ENCODE results near the gene PLEKHA1. TPM values are rescaled to one million over a fixed set of nuclear protein-coding genes. Genes with fewer than 3 reads are reported as not detected.

The PLEKHA1 gene
- total RNA-seq, 1 donor, result 45.4 TPM

- Histone ChIP-seq H3K4me3 (ENCODE audit: low read length) (no peak overlapping the region), H3K27me3 (ENCODE audit: insufficient read depth, low read length) (no peaks in the 10 kb centered on the region)
Observed at GRCh38 chr10:122342293-122343134, 32.0 kb upstream of the PLEKHA1 start.

GRCh38 chr10:122343135-122343800 is 31.2 kb upstream of the PLEKHA1 start:
- Histone ChIP-seq H3K4me3 (ENCODE audit: low read length) (no peak overlapping the region), H3K4me1 (ENCODE audit: insufficient read depth, low read length) (no peaks in the 10 kb centered on the region), H3K27me3 (ENCODE audit: insufficient read depth, low read length) (no peaks in the 10 kb centered on the region), H3K9me3 (ENCODE audit: low read depth, low read length) (no peaks in the 10 kb centered on the region)

More at GRCh38 chr10:122342293-122343134, 32.0 kb upstream of the PLEKHA1 start:
- Histone ChIP-seq H3K4me1 (ENCODE audit: insufficient read depth, low read length) (no peaks in the 10 kb centered on the region), H3K9me3 (ENCODE audit: low read depth, low read length) (no peaks in the 10 kb centered on the region)

- H3K27me3 ChIP-seq (ENCODE audit: insufficient read depth, low read length), result no peaks in the 10 kb centered on the region
- no peak overlapping the region for H3K4me3 ChIP-seq (ENCODE audit: low read length)
- no peaks in the 10 kb centered on the region for H3K9me3 ChIP-seq (ENCODE audit: low read depth, low read length)
Observed at GRCh38 chr10:122343936-122344335, 30.6 kb upstream of the PLEKHA1 start.

GRCh38 chr10:122344741-122345258 is 29.7 kb upstream of the PLEKHA1 start:
- Histone ChIP-seq H3K27me3 (ENCODE audit: insufficient read depth, low read length) (no peaks in the 10 kb centered on the region), H3K4me1 (ENCODE audit: insufficient read depth, low read length) (no peaks in the 10 kb centered on the region), H3K9me3 (ENCODE audit: low read depth, low read length) (no peaks in the 10 kb centered on the region), H3K4me3 (ENCODE audit: low read length) (no peak overlapping the region)

More at GRCh38 chr10:122343936-122344335, 30.6 kb upstream of the PLEKHA1 start:
- no peaks in the 10 kb centered on the region for H3K4me1 ChIP-seq (ENCODE audit: insufficient read depth, low read length)

- H3K4me3 ChIP-seq (ENCODE audit: low read length), result no peak overlapping the region
- no peaks in the 10 kb centered on the region for H3K4me1 ChIP-seq (ENCODE audit: insufficient read depth, low read length)
- H3K9me3 ChIP-seq (ENCODE audit: low read depth, low read length), result no peaks in the 10 kb centered on the region
- no peaks in the 10 kb centered on the region for H3K27me3 ChIP-seq (ENCODE audit: insufficient read depth, low read length)
Observed at GRCh38 chr10:122346326-122346950, 28.1 kb upstream of the PLEKHA1 start.

GRCh38 chr10:122347170-122347841 is 27.2 kb upstream of the PLEKHA1 start:
- no peaks in the 10 kb centered on the region for H3K9me3 ChIP-seq (ENCODE audit: low read depth, low read length)
- H3K4me1 ChIP-seq (ENCODE audit: insufficient read depth, low read length), result no peaks in the 10 kb centered on the region
- no peaks in the 10 kb centered on the region for H3K27me3 ChIP-seq (ENCODE audit: insufficient read depth, low read length)
- H3K4me3 ChIP-seq (ENCODE audit: low read length), result no peak overlapping the region

GRCh38 chr10:122348512-122348911 is 26.0 kb upstream of the PLEKHA1 start:
- Histone ChIP-seq H3K4me1 (ENCODE audit: insufficient read depth, low read length) (no peaks in the 10 kb centered on the region), H3K9me3 (ENCODE audit: low read depth, low read length) (no peaks in the 10 kb centered on the region), H3K4me3 (ENCODE audit: low read length) (no peak overlapping the region), H3K27me3 (ENCODE audit: insufficient read depth, low read length) (peaks cover 2% of the 10 kb centered on the region)

GRCh38 chr10:122348935-122349361 is 25.6 kb upstream of the PLEKHA1 start:
- Histone ChIP-seq H3K4me3 (ENCODE audit: low read length) (no peak overlapping the region), H3K27me3 (ENCODE audit: insufficient read depth, low read length) (peaks cover 2% of the 10 kb centered on the region), H3K9me3 (ENCODE audit: low read depth, low read length) (no peaks in the 10 kb centered on the region), H3K4me1 (ENCODE audit: insufficient read depth, low read length) (no peaks in the 10 kb centered on the region)

- no peak overlapping the region for H3K4me3 ChIP-seq (ENCODE audit: low read length)
Observed at GRCh38 chr10:122349758-122350369, 24.6 kb upstream of the PLEKHA1 start.

GRCh38 chr10:122350893-122351292 is 23.6 kb upstream of the PLEKHA1 start:
- Histone ChIP-seq H3K4me3 (ENCODE audit: low read length) (no peak overlapping the region), H3K9me3 (ENCODE audit: low read depth, low read length) (no peaks in the 10 kb centered on the region), H3K4me1 (ENCODE audit: insufficient read depth, low read length) (no peaks in the 10 kb centered on the region), H3K27me3 (ENCODE audit: insufficient read depth, low read length) (peaks cover 2% of the 10 kb centered on the region)

More at GRCh38 chr10:122349758-122350369, 24.6 kb upstream of the PLEKHA1 start:
- H3K4me1 ChIP-seq (ENCODE audit: insufficient read depth, low read length), result no peaks in the 10 kb centered on the region
- no peaks in the 10 kb centered on the region for H3K9me3 ChIP-seq (ENCODE audit: low read depth, low read length)
- H3K27me3 ChIP-seq (ENCODE audit: insufficient read depth, low read length), result peaks cover 2% of the 10 kb centered on the region

- peaks cover 2% of the 10 kb centered on the region for H3K27me3 ChIP-seq (ENCODE audit: insufficient read depth, low read length)
- no peaks in the 10 kb centered on the region for H3K9me3 ChIP-seq (ENCODE audit: low read depth, low read length)
- H3K4me3 ChIP-seq (ENCODE audit: low read length), result no peak overlapping the region
- H3K4me1 ChIP-seq (ENCODE audit: insufficient read depth, low read length), result no peaks in the 10 kb centered on the region
Observed at GRCh38 chr10:122352817-122353525, 21.5 kb upstream of the PLEKHA1 start.

GRCh38 chr10:122354383-122354782 is 20.1 kb upstream of the PLEKHA1 start:
- no peak overlapping the region for H3K4me3 ChIP-seq (ENCODE audit: low read length)
- H3K4me1 ChIP-seq (ENCODE audit: insufficient read depth, low read length), result no peaks in the 10 kb centered on the region
- peaks cover 4% of the 10 kb centered on the region for H3K9me3 ChIP-seq (ENCODE audit: low read depth, low read length)
- peaks cover 2% of the 10 kb centered on the region for H3K27me3 ChIP-seq (ENCODE audit: insufficient read depth, low read length)

GRCh38 chr10:122357685-122358084 is 16.8 kb upstream of the PLEKHA1 start:
- Histone ChIP-seq H3K9me3 (ENCODE audit: low read depth, low read length) (peaks cover 4% of the 10 kb centered on the region), H3K4me1 (ENCODE audit: insufficient read depth, low read length) (no peaks in the 10 kb centered on the region), H3K4me3 (ENCODE audit: low read length) (no peak overlapping the region), H3K27me3 (ENCODE audit: insufficient read depth, low read length) (peaks cover 2% of the 10 kb centered on the region)

- H3K4me1 ChIP-seq (ENCODE audit: insufficient read depth, low read length), result no peaks in the 10 kb centered on the region
- no peaks in the 10 kb centered on the region for H3K27me3 ChIP-seq (ENCODE audit: insufficient read depth, low read length)
- peaks cover 4% of the 10 kb centered on the region for H3K9me3 ChIP-seq (ENCODE audit: low read depth, low read length)
- H3K4me3 ChIP-seq (ENCODE audit: low read length), result no peak overlapping the region
Observed at GRCh38 chr10:122359621-122360020, 14.9 kb upstream of the PLEKHA1 start.

All from mononuclear cell (primary cell).